K562 (cell line): ENCODE results near the gene CD46. TPM values are rescaled to one million over a fixed set of nuclear protein-coding genes. Genes with fewer than 3 reads are reported as not detected.

Experiments
- ATAC-seq: fragments of 200-7000 bp; cut with Tn5 transposase; 3 replicates; pipeline ENCODE4 v1.9.1; 2020; ENCODE audit warnings: moderate library complexity
- BruUV-seq: library from RNA; stranded (reverse); fragments of 400-500 nt; replicated peaks from 2 replicates; lab custom pipeline; 2021; lab: Mats Ljungman, UMichigan
- CTCF ChIA-PET: fragments of 300-600 bp; formaldehyde crosslinking; extraction: SDS; loops from one replicate; lab custom pipeline; 2021; ENCODE audit warnings: low intra/inter-chr PET ratio; lab: Yijun Ruan, JAX
- POLR2A ChIA-PET: fragments of 300-600, 350-650 bp; sonication (Branson Sonifier 250); formaldehyde crosslinking; extraction: SDS; loops from one replicate; lab custom pipeline; 2021; ENCODE audit warnings: antibody characterized with exemption, inconsistent platforms; lab: Yijun Ruan, JAX
- DNase-seq, 4 experiments: peaks; one replicate each; pipeline versions ENCODE4 v3.0.0 to v3.0.0-alpha.2; 2011 to 2018; ENCODE audit warnings: low spot score in 3 of 4, mixed read lengths in 3 of 4; ENCODE audit errors: extremely low read depth in 1 of 4
- FAIRE-seq: peaks from 2 replicates; lab custom pipeline; 2011; peaks lifted over from hg19 to GRCh38; lab: Jason Lieb, UNC
- H2AFZ ChIP-seq: 2 replicates; pipeline ENCODE4 v1.6.0; 2011; ENCODE audit warnings: low read depth, low read length, control low read depth, inconsistent platforms
- H3K27ac ChIP-seq: fragments of 200-600 bp; 3 replicates; pipeline ENCODE4 v1.8.0; 2011; ENCODE audit warnings: low read depth, mild to moderate bottlenecking, control low read depth, inconsistent platforms, low read length, moderate library complexity, mixed read lengths; ENCODE audit errors: extremely low read depth
- H3K27me3 ChIP-seq, 2 experiments: fragments of 300-600 bp in 1 of 2; 2 replicates in 1 of 2; 3 replicates in 1 of 2; pipeline versions ENCODE4 v1.6.0 to v1.8.0; 2011; ENCODE audit warnings: inconsistent platforms in 2 of 2, low read length in 2 of 2, mild to moderate bottlenecking in 1 of 2, mixed read lengths in 1 of 2, moderate library complexity in 1 of 2; ENCODE audit not compliant: control insufficient read depth in 2 of 2, insufficient read depth in 2 of 2
- H3K36me3 ChIP-seq: fragments of 300-600 bp; 3 replicates; pipeline ENCODE4 v1.8.0; 2011; ENCODE audit warnings: mild to moderate bottlenecking, low read length, inconsistent platforms; ENCODE audit not compliant: control insufficient read depth, insufficient read depth
- H3K4me1 ChIP-seq, 2 experiments: fragments of 200-600 bp in 1 of 2; replicated peaks in 1 of 2; 2 replicates in 1 of 2; 3 replicates in 1 of 2; pipeline versions ENCODE4 v1.5.1 to v1.8.0; 2011; ENCODE audit warnings: inconsistent platforms in 2 of 2, low read length in 2 of 2, mild to moderate bottlenecking in 1 of 2, mixed read lengths in 1 of 2, moderate library complexity in 1 of 2; ENCODE audit not compliant: control insufficient read depth in 2 of 2, insufficient read depth in 2 of 2
- H3K4me2 ChIP-seq: 2 replicates; pipeline ENCODE4 v1.6.1; 2011; ENCODE audit warnings: low read length, control low read depth, inconsistent platforms, mixed read lengths; ENCODE audit not compliant: insufficient read depth
- H3K4me3 ChIP-seq: fragments of 200-600 bp; sonication (generic), shearing (Covaris generic); 2 replicates; pipeline ENCODE4 v1.5.1; 2016; ENCODE audit warnings: control low read depth, inconsistent platforms
- H3K79me2 ChIP-seq: fragments of 200-600 bp; 3 replicates; pipeline ENCODE4 v1.8.0; 2011; ENCODE audit warnings: low read length, inconsistent platforms; ENCODE audit not compliant: control insufficient read depth, insufficient read depth
- H3K9ac ChIP-seq, 2 experiments: 2 replicates each; pipeline versions ENCODE4 v1.6.0 to v1.6.1; 2011; ENCODE audit warnings: low read depth in 2 of 2, low read length in 2 of 2, control low read depth in 1 of 2, inconsistent platforms in 1 of 2, mild to moderate bottlenecking in 1 of 2, mixed read lengths in 1 of 2; ENCODE audit not compliant: insufficient read depth in 1 of 2
- H3K9me1 ChIP-seq: one replicate; pipeline ENCODE4 v1.6.0; 2011; ENCODE audit warnings: inconsistent platforms, mild to moderate bottlenecking, low read length, moderate library complexity; ENCODE audit not compliant: control insufficient read depth, insufficient read depth
- H3K9me3 ChIP-seq: replicated peaks from 2 replicates; pipeline ENCODE4 v1.5.1; 2011; ENCODE audit warnings: low read depth, low read length, inconsistent platforms; ENCODE audit not compliant: control insufficient read depth, insufficient read depth
- H4K20me1 ChIP-seq: replicated peaks from 2 replicates; pipeline ENCODE4 v1.6.1; 2011; ENCODE audit warnings: low read length, inconsistent platforms, mixed read lengths; ENCODE audit not compliant: control insufficient read depth, insufficient read depth
- ASH1L ChIP-seq: fragments of 450-650 bp; IDR thresholded peaks from 2 replicates; pipeline ENCODE4 v1.6.1; 2018; ENCODE audit warnings: borderline replicate concordance, mild to moderate bottlenecking, low read depth; ENCODE audit not compliant: partially characterized antibody
- FOS ChIP-seq: IDR thresholded peaks from 3 replicates; pipeline ENCODE4 v1.6.1; 2011; ENCODE audit not compliant: insufficient read length; ENCODE audit errors: extremely low read depth
- FOSL1 ChIP-seq: fragments of 200-800 bp; sonication (Bioruptor generic); conservative IDR thresholded peaks from 2 replicates; pipeline ENCODE4 v1.6.1; 2016; ENCODE audit warnings: missing genetic modification characterization, missing compliant biosample characterization
- MAZ ChIP-seq, 2 experiments: fragments of 450-650 bp in 1 of 2; sonication (generic) in 1 of 2; formaldehyde crosslinking; IDR thresholded peaks in 1 of 2; conservative IDR thresholded peaks in 1 of 2; 2 replicates each; pipeline versions ENCODE4 v1.4.0 to v1.5.0; 2020; ENCODE audit warnings: mild to moderate bottlenecking in 1 of 2, missing genetic modification reagents in 1 of 2
- NFYB ChIP-seq: IDR thresholded peaks from 2 replicates; pipeline ENCODE4 v1.6.1; 2011; ENCODE audit warnings: mild to moderate bottlenecking, moderate library complexity; ENCODE audit not compliant: insufficient read length; ENCODE audit errors: extremely low read depth
- POLR2AphosphoS2 ChIP-seq: IDR thresholded peaks from 2 replicates; pipeline ENCODE4 v1.6.1; 2012; ENCODE audit warnings: low read length, improper control_type of control experiment
- RAD21 ChIP-seq, 2 experiments: fragments of 250-450 bp in 1 of 2; fragments of 450-650 bp in 1 of 2; sonication (Bioruptor Pico) in 1 of 2; formaldehyde crosslinking in 1 of 2; IDR thresholded peaks in 1 of 2; conservative IDR thresholded peaks in 1 of 2; 2 replicates each; pipeline versions ENCODE4 v1.4.0 to v1.8.0; 2020 to 2022; ENCODE audit warnings: mild to moderate bottlenecking in 2 of 2, moderate library complexity in 1 of 2
- SAFB2 ChIP-seq: fragments of 200-400 bp; formaldehyde crosslinking; IDR thresholded peaks from 2 replicates; pipeline ENCODE4 v1.6.1; 2018; ENCODE audit warnings: borderline replicate concordance, low read length, low read depth, moderate library complexity; ENCODE audit not compliant: severe bottlenecking
- SMARCB1 ChIP-seq: IDR thresholded peaks from 2 replicates; pipeline ENCODE4 v1.6.1; 2011; ENCODE audit warnings: improper control_type of control experiment, low read depth; ENCODE audit not compliant: insufficient read length
- WGBS: fragments of 100-300 bp; shearing (Covaris generic); methylation state at CpG from one replicate; pipeline ENCODE4 v1.1.6; 2016; ENCODE audit warnings: low coverage, mixed read lengths; ENCODE audit not compliant: insufficient coverage; ENCODE audit errors: missing lambda C conversion rate; 5-methylcytosine and 5-hydroxymethylcytosine counted together
- in situ Hi-C: fragments of 300-500 bp; cut with MboI; formaldehyde crosslinking; loops from 4 replicates; pipeline ENCODE4 v1.15.0; 2018; ENCODE audit warnings: inconsistent platforms, mixed read lengths
- intact Hi-C: fragments of 100-400 bp; cut with micrococcal nuclease; formaldehyde crosslinking; loops from 2 replicates; pipeline ENCODE4 v1.14.2; 2022
- polyA plus RNA-seq, 8 experiments: library from polyadenylated mRNA; depleted of rRNA in 4 of 8; stranded (reverse) in 5 of 8; unstranded in 3 of 8; fragments of >200 nt; fragmentation: Nextera tagmentation in 2 of 8; fragmentation: Illumina TruSeq in 1 of 8; extraction: Ambion mirVana in 2 of 8; extraction: Trizol in 1 of 8; gene quantifications; 2 replicates each; pipeline versions ENCODE4 v1.2.1 to v1.2.3, GENCODE V29; 2011 to 2014; ENCODE audit warnings: inconsistent platforms in 1 of 8, missing spikeins in 1 of 8
- total RNA-seq, 7 experiments: library from RNA; depleted of rRNA in 6 of 7; stranded (reverse); fragments of >200 nt in 6 of 7; fragmentation: Illumina TruSeq in 2 of 7; extraction: Trizol in 2 of 7; gene quantifications; 2 replicates each; pipeline versions ENCODE4 v1.2.1 to v1.2.3, GENCODE V29; 2011 to 2021; ENCODE audit warnings: low replicate concordance in 1 of 7
- TF ChIP-seq, protein P1 (sequence below): sonication (generic); formaldehyde crosslinking; IDR thresholded peaks from 2 replicates; pipeline ENCODE4 v1.8.1; 2023; ENCODE audit warnings: mild to moderate bottlenecking, missing genetic modification reagents
- TF ChIP-seq, protein P2 (sequence below): fragments of 250-450 bp; sonication (Bioruptor Pico); IDR thresholded peaks from 2 replicates; pipeline ENCODE4 v1.4.0; 2020; ENCODE audit warnings: mild to moderate bottlenecking
- TF ChIP-seq, protein P3 (sequence below), 2 experiments: fragments of 450-650 bp in 1 of 2; sonication (generic) in 1 of 2; formaldehyde crosslinking; conservative IDR thresholded peaks; 2 replicates each; pipeline versions ENCODE4 v1.4.0 to v1.8.1; 2020 to 2022; ENCODE audit warnings: mild to moderate bottlenecking in 1 of 2, missing genetic modification reagents in 1 of 2
- TF ChIP-seq, protein P4 (sequence below), 2 experiments: IDR thresholded peaks; 2 replicates each; pipeline ENCODE4 v1.6.1; 2011; ENCODE audit warnings: borderline replicate concordance in 1 of 2, control low read depth in 1 of 2, low read depth in 1 of 2, low read length in 1 of 2, mild to moderate bottlenecking in 1 of 2, mixed read lengths in 1 of 2, moderate library complexity in 1 of 2; ENCODE audit not compliant: insufficient read depth in 1 of 2, insufficient read length in 1 of 2, poor library complexity in 1 of 2, severe bottlenecking in 1 of 2; ENCODE audit errors: extremely low read depth in 1 of 2

CD46 gene
- total and polyA plus RNA-seq, 9 of the 15 experiments (the other 6 are each of a cell fraction or from before 2014, with no cell fraction given) = 87.9 to 374 (median 156) TPM

DNA sequence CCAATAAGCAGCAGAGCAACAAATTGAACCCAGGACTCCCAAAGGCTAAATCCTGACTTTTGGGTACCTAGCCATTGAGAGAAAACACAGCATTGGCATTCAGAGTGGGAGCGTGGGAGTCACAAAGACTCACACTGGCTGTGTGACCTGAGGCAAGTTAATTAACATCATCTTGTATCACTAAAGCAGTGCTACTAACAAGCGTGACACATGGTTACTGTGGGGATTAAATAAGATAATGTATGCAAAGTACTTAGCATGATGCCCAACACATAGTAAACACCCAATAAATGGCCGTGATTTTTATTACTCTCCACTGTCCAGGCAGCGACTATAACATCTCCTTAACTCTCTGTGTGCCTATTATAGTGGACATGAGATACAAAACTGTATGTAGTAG lies 85.8 kb downstream of the CD46 start:
- no peak overlapping the region for H3K4me2 ChIP-seq
- no peak overlapping the region for H2AFZ ChIP-seq
- H3K9ac ChIP-seq = no peak overlapping the region
- DNase-seq = no peak
- no peaks in the 10 kb centered on the region for H3K27me3 ChIP-seq
- H3K4me3 ChIP-seq = no peak overlapping the region
- H3K4me1 ChIP-seq = peaks cover 18 to 31% of the 10 kb centered on the region in 2 experiments
- in situ Hi-C loops = no loop called here
- no peaks in the 10 kb centered on the region for H3K9me1 ChIP-seq
- no peak for TF ChIP-seq SMARCB1
- no peak for TF ChIP-seq POLR2AphosphoS2
- TF ChIP-seq RAD21 (CRISPR knock-in tag; conservative IDR thresholded peaks at IDR 0.05 in 1 of 2, IDR thresholded peaks at IDR 0.05 in 1 of 2) = no peak
- TF ChIP-seq SAFB2 = no peak
- TF ChIP-seq, protein P1, sequence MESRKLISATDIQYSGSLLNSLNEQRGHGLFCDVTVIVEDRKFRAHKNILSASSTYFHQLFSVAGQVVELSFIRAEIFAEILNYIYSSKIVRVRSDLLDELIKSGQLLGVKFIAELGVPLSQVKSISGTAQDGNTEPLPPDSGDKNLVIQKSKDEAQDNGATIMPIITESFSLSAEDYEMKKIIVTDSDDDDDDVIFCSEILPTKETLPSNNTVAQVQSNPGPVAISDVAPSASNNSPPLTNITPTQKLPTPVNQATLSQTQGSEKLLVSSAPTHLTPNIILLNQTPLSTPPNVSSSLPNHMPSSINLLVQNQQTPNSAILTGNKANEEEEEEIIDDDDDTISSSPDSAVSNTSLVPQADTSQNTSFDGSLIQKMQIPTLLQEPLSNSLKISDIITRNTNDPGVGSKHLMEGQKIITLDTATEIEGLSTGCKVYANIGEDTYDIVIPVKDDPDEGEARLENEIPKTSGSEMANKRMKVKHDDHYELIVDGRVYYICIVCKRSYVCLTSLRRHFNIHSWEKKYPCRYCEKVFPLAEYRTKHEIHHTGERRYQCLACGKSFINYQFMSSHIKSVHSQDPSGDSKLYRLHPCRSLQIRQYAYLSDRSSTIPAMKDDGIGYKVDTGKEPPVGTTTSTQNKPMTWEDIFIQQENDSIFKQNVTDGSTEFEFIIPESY (CRISPR knock-in tag) = no peak
- no peak for TF ChIP-seq MAZ (CRISPR knock-in tag; conservative IDR thresholded peaks at IDR 0.05 in 1 of 2, IDR thresholded peaks at IDR 0.05 in 1 of 2)
- no peak for TF ChIP-seq ASH1L
- no peak for TF ChIP-seq NFYB
- TF ChIP-seq FOSL1 (tag) = no peak
- TF ChIP-seq, protein P2, sequence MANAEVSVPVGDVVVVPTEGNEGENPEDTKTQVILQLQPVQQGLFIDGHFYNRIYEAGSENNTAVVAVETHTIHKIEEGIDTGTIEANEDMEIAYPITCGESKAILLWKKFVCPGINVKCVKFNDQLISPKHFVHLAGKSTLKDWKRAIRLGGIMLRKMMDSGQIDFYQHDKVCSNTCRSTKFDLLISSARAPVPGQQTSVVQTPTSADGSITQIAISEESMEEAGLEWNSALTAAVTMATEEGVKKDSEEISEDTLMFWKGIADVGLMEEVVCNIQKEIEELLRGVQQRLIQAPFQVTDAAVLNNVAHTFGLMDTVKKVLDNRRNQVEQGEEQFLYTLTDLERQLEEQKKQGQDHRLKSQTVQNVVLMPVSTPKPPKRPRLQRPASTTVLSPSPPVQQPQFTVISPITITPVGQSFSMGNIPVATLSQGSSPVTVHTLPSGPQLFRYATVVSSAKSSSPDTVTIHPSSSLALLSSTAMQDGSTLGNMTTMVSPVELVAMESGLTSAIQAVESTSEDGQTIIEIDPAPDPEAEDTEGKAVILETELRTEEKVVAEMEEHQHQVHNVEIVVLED (CRISPR knock-in tag) = no peak
- TF ChIP-seq FOS = no peak
- TF ChIP-seq, protein P3, sequence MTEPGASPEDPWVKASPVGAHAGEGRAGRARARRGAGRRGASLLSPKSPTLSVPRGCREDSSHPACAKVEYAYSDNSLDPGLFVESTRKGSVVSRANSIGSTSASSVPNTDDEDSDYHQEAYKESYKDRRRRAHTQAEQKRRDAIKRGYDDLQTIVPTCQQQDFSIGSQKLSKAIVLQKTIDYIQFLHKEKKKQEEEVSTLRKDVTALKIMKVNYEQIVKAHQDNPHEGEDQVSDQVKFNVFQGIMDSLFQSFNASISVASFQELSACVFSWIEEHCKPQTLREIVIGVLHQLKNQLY (CRISPR knock-in tag; conservative IDR thresholded peaks at IDR 0.05) = no peak
- TF ChIP-seq, protein P4, sequence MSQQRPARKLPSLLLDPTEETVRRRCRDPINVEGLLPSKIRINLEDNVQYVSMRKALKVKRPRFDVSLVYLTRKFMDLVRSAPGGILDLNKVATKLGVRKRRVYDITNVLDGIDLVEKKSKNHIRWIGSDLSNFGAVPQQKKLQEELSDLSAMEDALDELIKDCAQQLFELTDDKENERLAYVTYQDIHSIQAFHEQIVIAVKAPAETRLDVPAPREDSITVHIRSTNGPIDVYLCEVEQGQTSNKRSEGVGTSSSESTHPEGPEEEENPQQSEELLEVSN (IDR thresholded peaks at IDR 0.05; ENCODE audit: borderline replicate concordance in 1 of 2, extremely low read depth in 1 of 2, insufficient read depth in 1 of 2, insufficient read length in 1 of 2, low read depth in 1 of 2, low read length in 1 of 2, poor library complexity in 1 of 2, severe bottlenecking in 1 of 2) = no peak
- 82% methylated on average over 4 of the region's 4 CpGs for WGBS
- no peaks in the 10 kb centered on the region for H3K9me3 ChIP-seq
- no peaks in the 10 kb centered on the region for H3K36me3 ChIP-seq
- H4K20me1 ChIP-seq = no peaks in the 10 kb centered on the region
- FAIRE-seq = no peak
- ChIA-PET CTCF (no interaction called here), POLR2A (interaction anchor here (3.0 kb wide), 1 partner anchor 8 kb away, joined by 12 read pairs; no protein-coding TSS in a partner anchor)
- no peak for ATAC-seq
- intact Hi-C loops = no loop called here
- no peak overlapping the region for H3K27ac ChIP-seq
- BruUV-seq = TSS peak; percentile 14
- peaks cover 7% of the 10 kb centered on the region; the same call in 1 of the 3 replicates for H3K79me2 ChIP-seq
